ENCODE data around the gene PYDC2.
"Not testable (repeated sequence)": the region's sequence is repeated elsewhere in the genome, so short reads cannot be mapped to it uniquely, and the experiment has no call there.

Gene PYDC2

DNA sequence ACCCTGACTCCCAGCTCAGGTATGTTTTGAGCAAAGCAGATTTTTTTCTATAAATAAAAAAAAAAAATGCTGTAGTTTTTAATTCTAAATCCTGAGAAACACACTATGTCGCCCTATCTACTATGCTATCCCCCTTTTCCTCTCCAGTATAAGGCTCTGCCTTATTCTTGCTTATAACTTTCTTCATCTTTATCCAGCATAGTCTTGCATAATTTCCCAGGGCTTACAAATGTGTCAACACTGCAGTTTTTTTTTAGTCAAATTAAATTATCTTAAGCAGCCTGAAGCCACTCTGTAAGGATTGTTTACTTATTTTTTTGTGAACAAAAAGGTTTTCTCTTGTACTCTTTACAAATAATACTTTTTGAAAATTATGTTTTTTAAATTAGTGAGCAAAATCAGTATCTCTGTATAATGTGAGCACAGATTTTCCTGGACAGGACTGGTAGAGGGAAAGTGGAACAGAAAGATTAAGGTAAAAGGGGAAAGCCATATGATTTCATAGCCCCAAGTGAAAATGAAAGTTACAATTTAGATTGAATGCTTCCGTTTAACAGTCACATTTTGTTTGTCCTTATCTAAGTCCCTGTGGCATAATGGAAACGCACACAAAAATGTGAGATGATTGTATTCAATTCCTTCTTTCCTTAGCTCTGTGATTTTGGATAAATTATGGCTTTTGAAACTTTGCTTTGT, 5.6 kb upstream of the PYDC2 start:
- no peak overlapping the region for H3K4me3 ChIP-seq (ENCODE audit: low read length)
- DNase-seq (ENCODE audit: low read depth): no peak
- TF ChIP-seq, protein P1, sequence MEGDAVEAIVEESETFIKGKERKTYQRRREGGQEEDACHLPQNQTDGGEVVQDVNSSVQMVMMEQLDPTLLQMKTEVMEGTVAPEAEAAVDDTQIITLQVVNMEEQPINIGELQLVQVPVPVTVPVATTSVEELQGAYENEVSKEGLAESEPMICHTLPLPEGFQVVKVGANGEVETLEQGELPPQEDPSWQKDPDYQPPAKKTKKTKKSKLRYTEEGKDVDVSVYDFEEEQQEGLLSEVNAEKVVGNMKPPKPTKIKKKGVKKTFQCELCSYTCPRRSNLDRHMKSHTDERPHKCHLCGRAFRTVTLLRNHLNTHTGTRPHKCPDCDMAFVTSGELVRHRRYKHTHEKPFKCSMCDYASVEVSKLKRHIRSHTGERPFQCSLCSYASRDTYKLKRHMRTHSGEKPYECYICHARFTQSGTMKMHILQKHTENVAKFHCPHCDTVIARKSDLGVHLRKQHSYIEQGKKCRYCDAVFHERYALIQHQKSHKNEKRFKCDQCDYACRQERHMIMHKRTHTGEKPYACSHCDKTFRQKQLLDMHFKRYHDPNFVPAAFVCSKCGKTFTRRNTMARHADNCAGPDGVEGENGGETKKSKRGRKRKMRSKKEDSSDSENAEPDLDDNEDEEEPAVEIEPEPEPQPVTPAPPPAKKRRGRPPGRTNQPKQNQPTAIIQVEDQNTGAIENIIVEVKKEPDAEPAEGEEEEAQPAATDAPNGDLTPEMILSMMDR (conservative IDR thresholded peaks at IDR 0.05; ENCODE audit: low read depth, low read length): no peak

DNA sequence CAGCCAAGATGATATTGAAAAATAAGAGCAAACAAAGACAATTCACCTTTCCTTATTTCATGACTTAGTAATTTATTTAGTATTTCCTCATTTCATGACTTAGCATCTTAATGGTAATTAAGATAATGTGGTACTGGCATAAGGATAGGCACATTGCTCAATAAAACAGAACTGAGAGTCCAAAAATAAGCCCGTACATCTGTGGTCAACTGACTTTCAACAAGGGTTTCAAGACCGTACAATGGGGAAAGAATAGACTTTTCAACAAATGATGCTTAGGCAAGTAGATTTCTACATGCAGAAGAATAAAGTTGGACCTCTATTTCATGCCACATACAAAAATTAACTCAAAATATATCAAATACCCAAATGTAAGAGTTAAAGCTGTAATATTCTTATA, 603 bp upstream of the PYDC2 start:
- no peak overlapping the region for H3K4me3 ChIP-seq (ENCODE audit: low read length)
- DNase-seq (ENCODE audit: low read depth): no peak
- TF ChIP-seq, protein P1 (conservative IDR thresholded peaks at IDR 0.05; ENCODE audit: low read depth, low read length): no peak

DNA sequence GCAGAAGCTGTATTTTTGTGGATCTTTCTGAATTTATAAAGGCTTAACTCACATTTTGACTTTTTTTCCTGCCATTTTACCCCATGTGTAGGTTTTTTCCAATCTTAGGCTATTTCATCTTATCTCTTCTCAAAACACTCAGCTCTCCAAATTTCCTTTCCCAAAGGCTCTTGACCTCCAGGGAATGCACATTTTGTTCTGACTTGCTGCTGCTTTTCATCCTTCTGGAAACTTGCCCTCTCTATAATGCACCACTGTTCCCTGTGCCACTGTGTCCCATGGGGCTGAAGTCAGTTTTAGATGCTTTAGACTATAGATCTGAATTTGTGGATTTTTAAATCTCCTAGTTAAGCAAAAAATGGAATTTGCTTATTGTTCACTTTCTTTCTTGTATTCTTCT, 9.1 kb downstream of the PYDC2 start:
- no peak for DNase-seq (ENCODE audit: low read depth)
- TF ChIP-seq, protein P1 (conservative IDR thresholded peaks at IDR 0.05; ENCODE audit: low read depth, low read length): no peak
- H3K4me3 ChIP-seq (ENCODE audit: low read length): no peak overlapping the region

DNA sequence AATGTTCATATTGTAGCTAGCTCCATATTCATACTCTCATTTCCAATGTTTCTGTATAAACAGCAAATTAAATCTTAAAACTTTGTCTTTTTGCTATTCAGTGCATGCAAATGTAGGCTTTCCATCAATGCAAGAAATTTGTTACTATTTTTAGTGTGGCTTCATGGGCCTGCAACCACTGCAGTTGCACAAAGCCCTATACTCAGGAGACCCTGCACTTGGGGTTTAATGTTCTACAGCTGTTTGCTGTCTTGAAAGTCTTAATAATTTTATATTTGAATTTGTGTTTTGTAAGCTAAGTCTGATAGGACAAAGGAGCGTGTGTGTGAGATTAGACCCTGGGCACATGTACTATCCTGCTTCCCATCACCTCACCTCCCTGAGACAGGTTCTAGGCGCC, 9.6 kb downstream of the PYDC2 start:
- H3K4me3 ChIP-seq (ENCODE audit: low read length): no peak overlapping the region
- no peak for DNase-seq (ENCODE audit: low read depth)
- TF ChIP-seq, protein P1 (conservative IDR thresholded peaks at IDR 0.05; ENCODE audit: low read depth, low read length): no peak

DNA sequence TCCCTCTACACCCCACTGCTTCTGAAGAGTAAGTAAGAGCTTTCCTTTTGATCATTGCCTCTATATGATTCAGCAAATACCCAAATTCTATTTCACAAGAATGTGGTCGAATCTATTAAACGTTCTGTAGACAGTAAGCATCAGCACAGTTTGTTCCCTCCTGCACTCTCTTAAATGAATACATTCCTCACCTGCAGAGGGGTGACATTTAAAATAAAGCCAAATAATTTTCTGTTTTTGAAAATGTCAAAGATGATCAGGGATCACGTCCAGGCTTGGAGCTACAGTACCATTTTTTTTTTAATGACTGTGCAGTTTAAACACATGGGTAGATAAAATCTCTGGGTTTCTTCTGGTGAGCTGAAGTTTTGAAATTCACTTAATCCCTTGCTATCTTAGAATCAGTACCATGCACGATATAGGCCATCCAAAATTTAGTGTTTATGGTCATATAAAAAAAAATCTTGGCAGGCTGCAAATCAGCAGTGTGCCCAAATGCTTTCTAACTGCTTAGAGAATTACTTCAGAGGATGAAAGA, 12.8 kb downstream of the PYDC2 start:
- TF ChIP-seq, protein P1 (conservative IDR thresholded peaks at IDR 0.05; ENCODE audit: low read depth, low read length): no peak
- H3K4me3 ChIP-seq (ENCODE audit: low read length): no peak overlapping the region
- DNase-seq (ENCODE audit: low read depth): no peak

DNA sequence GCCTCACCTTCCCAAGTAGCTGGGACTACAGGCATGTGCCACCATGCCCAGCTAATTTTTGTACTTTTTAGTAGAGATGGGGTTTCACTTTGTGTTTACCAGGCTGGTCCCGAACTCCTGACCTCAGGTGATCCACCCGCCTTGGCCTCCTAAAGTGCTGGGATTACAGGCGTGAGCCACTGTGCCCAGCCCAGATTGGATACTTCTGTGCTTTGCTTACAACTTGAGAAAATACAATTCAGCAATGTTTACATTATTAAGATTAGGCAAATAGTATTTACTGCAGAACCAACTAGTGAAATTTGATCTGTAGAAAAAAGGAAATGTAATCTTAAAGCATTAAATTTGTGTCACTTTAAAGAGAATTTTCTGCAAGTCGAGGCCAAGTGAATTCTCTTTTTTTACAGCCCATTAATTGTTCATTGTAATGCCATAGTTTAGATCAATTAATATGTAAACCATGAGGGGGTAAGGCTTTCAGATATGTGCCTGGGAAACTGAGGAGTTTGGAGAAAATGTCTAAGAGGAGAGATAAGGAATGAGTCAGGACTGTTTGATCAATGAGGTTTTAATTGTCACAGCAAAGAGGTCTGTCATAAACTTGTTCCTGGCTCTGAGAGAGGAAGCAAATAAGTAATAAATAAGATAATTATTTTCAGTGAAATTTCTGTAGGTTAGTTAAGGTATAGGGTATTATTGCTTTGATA, 15.3 kb downstream of the PYDC2 start:
- no peak overlapping the region for H3K4me3 ChIP-seq (ENCODE audit: low read length)
- DNase-seq (ENCODE audit: low read depth): no peak
- TF ChIP-seq, protein P1 (conservative IDR thresholded peaks at IDR 0.05; ENCODE audit: low read depth, low read length): no peak

DNA sequence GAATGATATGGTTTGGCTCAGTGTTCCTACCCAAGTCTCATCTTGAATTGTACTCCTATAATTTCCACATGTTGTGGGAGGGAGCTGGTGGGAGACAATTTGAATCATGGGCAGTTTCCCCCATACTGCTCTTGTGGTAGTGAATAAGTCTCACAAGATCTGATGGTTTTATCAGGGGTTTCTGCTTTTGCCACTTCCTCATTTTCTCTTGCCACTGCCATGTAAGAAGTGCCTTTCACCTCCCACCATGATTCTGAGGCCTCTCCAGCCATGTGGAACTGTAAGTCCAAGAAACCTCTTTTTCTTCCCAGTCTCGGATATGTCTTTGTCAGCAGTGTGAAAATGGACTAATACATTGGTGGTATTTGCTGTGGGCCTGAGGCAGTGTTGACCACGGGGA, 23.0 kb downstream of the PYDC2 start:
- H3K4me3 ChIP-seq (ENCODE audit: low read length); DNase-seq (ENCODE audit: low read depth): not testable (repeated sequence)
